DOHH2 (cell line): ENCODE measurements around the gene EPHB1.

ENCODE experiments used
- H3F3A ChIP-seq: fragments of 200-600 bp; sonication (generic), shearing (Covaris generic); 2 replicates; pipeline ENCODE4 v1.6.0; 2016; ENCODE audit warnings: antibody characterized with exemption, mild to moderate bottlenecking; ENCODE audit not compliant: control insufficient read depth, insufficient read depth
- H3K27ac ChIP-seq: fragments of 200-600 bp; sonication (generic); 2 replicates; pipeline ENCODE4 v1.5.1; 2014; ENCODE audit warnings: low read depth, mild to moderate bottlenecking, low read length, moderate library complexity
- H3K27me3 ChIP-seq: fragments of 200-600 bp; sonication (generic); 2 replicates; pipeline ENCODE4 v1.6.1; 2014; ENCODE audit warnings: mild to moderate bottlenecking, low read length, mixed read lengths; ENCODE audit not compliant: control insufficient read depth
- H3K36me3 ChIP-seq: fragments of 200-600 bp; sonication (generic); 2 replicates; pipeline ENCODE4 v1.6.1; 2014; ENCODE audit warnings: mild to moderate bottlenecking, low read length, moderate library complexity, mixed read lengths; ENCODE audit not compliant: control insufficient read depth
- H3K4me1 ChIP-seq: fragments of 200-600 bp; sonication (generic); 2 replicates; pipeline ENCODE4 v1.6.1; 2014; ENCODE audit warnings: mild to moderate bottlenecking, low read length, mixed read lengths; ENCODE audit not compliant: control insufficient read depth
- H3K4me2 ChIP-seq: fragments of 200-600 bp; sonication (generic); 2 replicates; pipeline ENCODE4 v1.6.0; 2014; ENCODE audit warnings: mild to moderate bottlenecking, low read length, moderate library complexity
- H3K4me3 ChIP-seq: fragments of 200-600 bp; sonication (generic); 2 replicates; pipeline ENCODE4 v1.5.1; 2014; ENCODE audit warnings: mild to moderate bottlenecking, low read length, mixed read lengths
- H3K79me2 ChIP-seq: fragments of 200-600 bp; sonication (generic); 2 replicates; pipeline ENCODE4 v1.6.1; 2014; ENCODE audit warnings: mild to moderate bottlenecking, low read length, mixed read lengths; ENCODE audit not compliant: control insufficient read depth
- H3K9me2 ChIP-seq: fragments of 200-600 bp; sonication (generic); replicated peaks from 2 replicates; pipeline ENCODE4 v1.6.1; 2014; ENCODE audit warnings: mild to moderate bottlenecking, low read length, mixed read lengths; ENCODE audit not compliant: control insufficient read depth
- H3K9me3 ChIP-seq: fragments of 200-600 bp; sonication (generic); 2 replicates; pipeline ENCODE4 v1.6.1; 2014; ENCODE audit warnings: antibody characterized with exemption, low read length, mixed read lengths; ENCODE audit not compliant: control insufficient read depth, insufficient read depth
- H4K20me1 ChIP-seq: fragments of 200-600 bp; sonication (generic); 2 replicates; pipeline ENCODE4 v1.6.0; 2014; ENCODE audit warnings: low read depth, mild to moderate bottlenecking, antibody characterized with exemption, low read length, moderate library complexity; ENCODE audit not compliant: control insufficient read depth, insufficient read depth
- CTCF ChIP-seq: fragments of 200-600 bp; sonication (generic); IDR thresholded peaks from one replicate; pipeline ENCODE4 v1.5.1; 2014; ENCODE audit warnings: antibody characterized with exemption, mild to moderate bottlenecking, low read depth, low read length; ENCODE audit not compliant: poor library complexity, severe bottlenecking
- EZH2phosphoT487 ChIP-seq: fragments of 200-600 bp; sonication (generic); IDR thresholded peaks from 2 replicates; pipeline ENCODE4 v1.6.1; 2017; ENCODE audit warnings: borderline replicate concordance, mild to moderate bottlenecking, antibody characterized with exemption, low read length, moderate library complexity, mixed read lengths

The EPHB1 gene

DNA sequence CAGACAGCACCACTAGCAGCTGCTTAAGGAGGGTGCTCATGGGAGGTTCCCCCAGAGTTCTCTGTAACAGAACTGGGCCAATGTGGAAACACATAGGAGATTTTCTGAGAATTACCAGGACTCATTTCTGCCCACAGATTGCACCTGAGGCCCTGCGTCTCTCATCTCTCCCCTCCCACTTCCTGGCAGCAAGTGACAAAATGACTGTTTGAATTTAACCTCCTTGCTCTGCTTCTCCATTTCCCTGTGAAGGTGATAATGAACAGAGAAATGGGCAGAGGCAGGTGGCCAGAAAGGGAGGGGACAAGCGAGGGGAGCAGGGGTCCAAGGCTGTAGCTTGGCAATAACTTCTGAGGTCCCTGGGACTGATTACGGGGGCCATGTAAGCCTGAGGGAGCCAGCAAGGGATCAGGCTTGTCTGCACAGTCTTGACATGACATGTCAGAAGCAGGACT lies 8.0 kb downstream of the EPHB1 start:
- Histone ChIP-seq H3K27me3 (peaks cover 11% of the 10 kb centered on the region), H3K9me3 (no peaks in the 10 kb centered on the region), H3F3A (no peaks in the 10 kb centered on the region), H3K4me2 (no peak overlapping the region), H3K79me2 (no peaks in the 10 kb centered on the region), H3K36me3 (no peaks in the 10 kb centered on the region), H3K9me2 (no peaks in the 10 kb centered on the region), H4K20me1 (no peaks in the 10 kb centered on the region), H3K4me1 (no peaks in the 10 kb centered on the region), H3K27ac (no peak overlapping the region), H3K4me3 (no peak overlapping the region)
- no peak for TF ChIP-seq EZH2phosphoT487
- no peak for TF ChIP-seq CTCF

- H3K9me2 ChIP-seq: no peaks in the 10 kb centered on the region
- H3K27ac ChIP-seq: no peak overlapping the region
- H3K27me3 ChIP-seq: peaks cover 8% of the 10 kb centered on the region
- no peaks in the 10 kb centered on the region for H3K4me1 ChIP-seq
- H3K4me3 ChIP-seq: no peak overlapping the region
- no peaks in the 10 kb centered on the region for H4K20me1 ChIP-seq
- no peaks in the 10 kb centered on the region for H3K36me3 ChIP-seq
- no peaks in the 10 kb centered on the region for H3F3A ChIP-seq
- no peaks in the 10 kb centered on the region for H3K9me3 ChIP-seq
- H3K79me2 ChIP-seq: no peaks in the 10 kb centered on the region
- no peak for TF ChIP-seq EZH2phosphoT487
- TF ChIP-seq CTCF: no peak
- no peak overlapping the region for H3K4me2 ChIP-seq
Measured at GRCh38 chr3:134803652-134804051, 8.6 kb downstream of the EPHB1 start.

DNA sequence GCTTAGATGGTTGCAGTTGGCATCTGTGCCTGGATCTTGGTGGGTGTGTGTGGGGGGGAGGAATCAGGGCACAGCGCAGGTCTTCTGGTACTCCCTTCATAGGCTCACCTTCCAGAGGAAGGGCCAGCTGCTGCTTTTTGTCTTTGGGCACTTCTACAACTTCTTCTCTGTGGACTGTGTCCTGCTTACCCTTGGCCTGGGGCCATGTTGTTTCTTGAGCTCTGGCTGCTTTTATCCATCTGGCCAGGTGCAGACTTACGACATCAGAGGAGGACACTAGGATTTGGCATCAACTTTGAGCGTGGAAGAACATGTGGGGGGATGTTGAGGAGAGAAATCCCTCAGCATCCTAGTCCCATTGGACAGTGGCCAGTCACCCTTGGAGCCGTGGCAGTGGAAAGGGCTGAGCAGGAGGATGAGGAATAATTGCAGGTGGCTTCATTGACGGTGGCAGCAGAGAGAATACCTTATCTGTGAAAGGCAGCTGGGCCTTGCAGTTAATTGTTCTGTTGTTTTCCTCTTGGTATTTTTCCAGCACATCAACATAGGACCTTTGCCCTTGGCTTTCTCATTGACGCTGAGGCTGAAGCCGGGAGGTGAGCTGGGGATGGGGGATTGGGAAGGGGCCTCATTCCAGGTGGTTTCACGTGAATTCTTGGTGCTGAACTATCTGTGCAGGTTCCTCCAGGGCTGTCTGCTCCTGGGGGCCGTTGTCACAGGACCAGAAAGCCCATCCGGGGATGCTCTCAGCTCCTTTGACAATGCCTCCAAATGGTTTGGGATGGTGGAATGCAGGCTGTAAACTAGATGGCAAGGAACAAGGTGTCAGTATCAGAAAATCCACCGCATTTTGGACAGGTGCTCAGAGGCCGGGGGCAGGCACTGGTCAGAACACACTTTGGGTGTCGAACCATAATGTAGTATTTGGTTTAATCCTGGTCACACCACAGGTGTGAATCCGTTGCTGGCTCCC lies 9.7 kb downstream of the EPHB1 start:
- H3K36me3 ChIP-seq: no peaks in the 10 kb centered on the region
- H3K27ac ChIP-seq: no peak overlapping the region
- H3K9me2 ChIP-seq: no peaks in the 10 kb centered on the region
- H3K9me3 ChIP-seq: no peaks in the 10 kb centered on the region
- H3K4me3 ChIP-seq: no peak overlapping the region
- peaks cover 4% of the 10 kb centered on the region; the same call in 1 of the 2 replicates for H3K27me3 ChIP-seq
- no peak overlapping the region for H3K4me2 ChIP-seq
- no peaks in the 10 kb centered on the region for H3K4me1 ChIP-seq
- no peaks in the 10 kb centered on the region for H3F3A ChIP-seq
- no peaks in the 10 kb centered on the region for H3K79me2 ChIP-seq
- no peak for TF ChIP-seq CTCF
- no peak for TF ChIP-seq EZH2phosphoT487
- no peaks in the 10 kb centered on the region for H4K20me1 ChIP-seq
